GM12878 (cell line): ENCODE measurements around the gene ABCF1. TPM values are rescaled to one million over a fixed set of nuclear protein-coding genes. Genes with fewer than 3 reads are reported as not detected.

ENCODE experiments used
- ASH2L ChIP-seq: fragments of 300-600, 200-600 bp; sonication (generic); IDR thresholded peaks from 2 replicates; pipeline ENCODE4 v1.6.1; 2017; ENCODE audit warnings: low read depth, mild to moderate bottlenecking, borderline replicate concordance
- ATF3 ChIP-seq: IDR thresholded peaks from 2 replicates; pipeline ENCODE4 v1.6.1; 2011; ENCODE audit warnings: low read depth, mild to moderate bottlenecking, low read length, moderate library complexity, borderline replicate concordance; ENCODE audit errors: extremely low read depth
- BCL11A ChIP-seq: IDR thresholded peaks from 2 replicates; pipeline ENCODE4 v1.6.1; 2011; ENCODE audit warnings: low read depth, low read length
- BMI1 ChIP-seq: fragments of 450-650 bp; IDR thresholded peaks from 2 replicates; pipeline ENCODE4 v1.6.1; 2016; ENCODE audit warnings: mild to moderate bottlenecking, moderate library complexity, borderline replicate concordance
- CBX5 ChIP-seq: sonication (generic); IDR thresholded peaks from 2 replicates; pipeline ENCODE4 v1.6.1; 2016; ENCODE audit warnings: low read depth, moderate library complexity, mild to moderate bottlenecking, inconsistent platforms
- CEBPB ChIP-seq, 2 experiments: fragments of 150-350 bp in 1 of 2; IDR thresholded peaks; 2 replicates each; pipeline ENCODE4 v1.6.1; 2012 to 2014; ENCODE audit warnings: low read depth in 2 of 2, low read length in 2 of 2, borderline replicate concordance in 1 of 2, inconsistent platforms in 1 of 2
- CHD4 ChIP-seq: fragments of 200-600 bp; sonication (generic); IDR thresholded peaks from 2 replicates; pipeline ENCODE4 v1.6.1; 2016; ENCODE audit warnings: mild to moderate bottlenecking
- ESRRA ChIP-seq: IDR thresholded peaks from 2 replicates; pipeline ENCODE4 v1.6.1; 2012; ENCODE audit warnings: mild to moderate bottlenecking, low read length, improper control_type of control experiment
- FOXM1 ChIP-seq: IDR thresholded peaks from 2 replicates; pipeline ENCODE4 v1.6.1; 2012; ENCODE audit warnings: low read depth, mild to moderate bottlenecking, inconsistent platforms, low read length, moderate library complexity
- MTA2 ChIP-seq: fragments of 450-650 bp; IDR thresholded peaks from 2 replicates; pipeline ENCODE4 v1.6.1; 2016; ENCODE audit warnings: low read depth, mild to moderate bottlenecking, moderate library complexity
- NFYA ChIP-seq: IDR thresholded peaks from 2 replicates; pipeline ENCODE4 v1.6.1; 2011; ENCODE audit warnings: low read depth, mild to moderate bottlenecking, low read length, improper control_type of control experiment, borderline replicate concordance
- NRF1 ChIP-seq: conservative IDR thresholded peaks from 2 replicates; pipeline ENCODE4 v1.6.1; 2011; ENCODE audit warnings: mild to moderate bottlenecking, low read depth, low read length, improper control_type of control experiment
- PRDM15 ChIP-seq: fragments of 450-650 bp; formaldehyde crosslinking; IDR thresholded peaks from 2 replicates; pipeline ENCODE4 v1.4.0; 2020; ENCODE audit warnings: mild to moderate bottlenecking, moderate library complexity
- RAD21 ChIP-seq: IDR thresholded peaks from 2 replicates; pipeline ENCODE4 v1.6.1; 2011; ENCODE audit warnings: mild to moderate bottlenecking, low read depth, low read length, moderate library complexity; ENCODE audit not compliant: insufficient read depth
- RB1 ChIP-seq: fragments of 450-650 bp; formaldehyde crosslinking; IDR thresholded peaks from 2 replicates; pipeline ENCODE4 v1.6.1; 2017; ENCODE audit warnings: mild to moderate bottlenecking, borderline replicate concordance
- SIN3A ChIP-seq: IDR thresholded peaks from 2 replicates; pipeline ENCODE4 v1.6.1; 2012; ENCODE audit warnings: low read depth, low read length, improper control_type of control experiment
- SMAD5 ChIP-seq: IDR thresholded peaks from 2 replicates; pipeline ENCODE4 v1.6.1; 2016; ENCODE audit warnings: antibody characterized with exemption, low read depth
- SMC3 ChIP-seq: IDR thresholded peaks from 2 replicates; pipeline ENCODE4 v1.6.1; 2011; ENCODE audit warnings: low read length, improper control_type of control experiment, borderline replicate concordance
- SUZ12 ChIP-seq: fragments of 200-600 bp; sonication (generic); IDR thresholded peaks from one replicate; pipeline ENCODE4 v1.6.1; 2018; ENCODE audit warnings: antibody characterized with exemption, mild to moderate bottlenecking; ENCODE audit not compliant: unreplicated experiment
- TAF1 ChIP-seq: IDR thresholded peaks from 2 replicates; pipeline ENCODE4 v1.6.1; 2011; ENCODE audit warnings: mild to moderate bottlenecking, low read depth, low read length, borderline replicate concordance
- TCF12 ChIP-seq: IDR thresholded peaks from 2 replicates; pipeline ENCODE4 v1.6.1; 2011; ENCODE audit warnings: low read depth, mild to moderate bottlenecking, low read length
- ZNF217 ChIP-seq: fragments of 450-650 bp; IDR thresholded peaks from 2 replicates; pipeline ENCODE4 v1.6.1; 2017; ENCODE audit warnings: antibody characterized with exemption, mild to moderate bottlenecking
- ZNF24 ChIP-seq: fragments of 450-650 bp; IDR thresholded peaks from 2 replicates; pipeline ENCODE4 v1.6.1; 2017; ENCODE audit warnings: antibody characterized with exemption, mild to moderate bottlenecking
- polyA plus RNA-seq, 11 experiments: library from polyadenylated mRNA; depleted of rRNA in 4 of 11; unstranded in 6 of 11; stranded (reverse) in 5 of 11; fragments of >200 nt; fragmentation: Nextera tagmentation in 4 of 11; fragmentation: Illumina TruSeq in 1 of 11; extraction: Ambion mirVana in 4 of 11; extraction: Trizol in 1 of 11; gene quantifications; 1 replicate in 1 of 11; 2 replicates in 10 of 11; pipeline versions ENCODE4 v1.2.1 to v1.2.3, GENCODE V29; 2011 to 2016; ENCODE audit warnings: inconsistent platforms in 2 of 11, missing spikeins in 2 of 11, low read depth in 1 of 11
- total RNA-seq, 4 experiments: library from RNA; depleted of rRNA in 3 of 4; stranded (reverse); fragments of >200 nt in 3 of 4; fragmentation: Illumina TruSeq in 1 of 4; extraction: Trizol in 1 of 4; gene quantifications; 2 replicates each; pipeline versions ENCODE4 v1.2.1 to v1.2.3, GENCODE V29; 2013 to 2021
- TF ChIP-seq, protein P1 (sequence below): fragments of 450-650 bp; IDR thresholded peaks from 2 replicates; pipeline ENCODE4 v1.6.1; 2014; ENCODE audit warnings: mild to moderate bottlenecking

Gene ABCF1
- total and polyA plus RNA-seq, 10 of the 15 experiments (the other 5 are each of a cell fraction or from before 2014, with no cell fraction given): 21.3 to 79.6 (median 55.9) TPM

- no peak for TF ChIP-seq NRF1
- TF ChIP-seq CHD4: no peak
- peak; percentile 72 for TF ChIP-seq MTA2
- TF ChIP-seq PRDM15 (CRISPR knock-in tag): no peak
- peak; percentile 38; the same call in 1 of the 2 replicates for TF ChIP-seq TCF12
- TF ChIP-seq SUZ12: no peak
- no peak for TF ChIP-seq SMAD5
- TF ChIP-seq RB1: peak; percentile 61; the same call in 1 of the 2 replicates
- TF ChIP-seq FOXM1: no peak
- TF ChIP-seq BCL11A: peak; percentile 10; the same call in 1 of the 2 replicates
- TF ChIP-seq ZNF217: no peak
- peak; percentile 43 for TF ChIP-seq TAF1
- TF ChIP-seq BMI1: no peak
- TF ChIP-seq NFYA: no peak
- no peak for TF ChIP-seq ATF3
- TF ChIP-seq RAD21: no peak
- TF ChIP-seq ESRRA: peak; percentile 91
- no peak for TF ChIP-seq SMC3
- no peak for TF ChIP-seq ASH2L
- no peak for TF ChIP-seq CBX5
- peak; percentile 5 for TF ChIP-seq SIN3A
- TF ChIP-seq, protein P1, sequence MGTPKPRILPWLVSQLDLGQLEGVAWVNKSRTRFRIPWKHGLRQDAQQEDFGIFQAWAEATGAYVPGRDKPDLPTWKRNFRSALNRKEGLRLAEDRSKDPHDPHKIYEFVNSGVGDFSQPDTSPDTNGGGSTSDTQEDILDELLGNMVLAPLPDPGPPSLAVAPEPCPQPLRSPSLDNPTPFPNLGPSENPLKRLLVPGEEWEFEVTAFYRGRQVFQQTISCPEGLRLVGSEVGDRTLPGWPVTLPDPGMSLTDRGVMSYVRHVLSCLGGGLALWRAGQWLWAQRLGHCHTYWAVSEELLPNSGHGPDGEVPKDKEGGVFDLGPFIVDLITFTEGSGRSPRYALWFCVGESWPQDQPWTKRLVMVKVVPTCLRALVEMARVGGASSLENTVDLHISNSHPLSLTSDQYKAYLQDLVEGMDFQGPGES: 0 out of 2 replicates have a peak, but pooled peaks have one; percentile 9
- no peak for TF ChIP-seq ZNF24
- TF ChIP-seq CEBPB (IDR thresholded peaks at IDR 0.05; ENCODE audit: borderline replicate concordance in 1 of 2, low read depth in 2 of 2, low read length in 2 of 2): no peak
Observed at GRCh38 chr6:30556066-30556905, 15.0 kb upstream of the ABCF1 start, which contains the start of gene GNL1 (continued).
